Lower leg skin (tissue), 4 donors: ENCODE results near the gene HEATR9. TPM values are rescaled to one million over a fixed set of nuclear protein-coding genes. Genes with fewer than 3 reads are reported as not detected.

Experiments used
- DNase-seq, 2 donors: peaks; one replicate each; pipeline ENCODE4 v3.0.0-alpha.2; 2019; ENCODE audit warnings: low spot score in 2 of 2
- H3K4me3 ChIP-seq: fragments of 200-600 bp; sonication (generic); 2 replicates; pipeline ENCODE4 v1.5.1; 2017; ENCODE audit warnings: mild to moderate bottlenecking, low read depth; ENCODE audit not compliant: poor library complexity, severe bottlenecking
- CTCF ChIP-seq, 3 donors: fragments of 450-650 bp; IDR thresholded peaks; one replicate each; pipeline ENCODE4 v1.5.1; 2016; ENCODE audit warnings: antibody characterized with exemption in 3 of 3, mild to moderate bottlenecking in 3 of 3, moderate library complexity in 2 of 3
- POLR2A ChIP-seq, 2 donors: fragments of 450-650 bp; IDR thresholded peaks; one replicate each; pipeline ENCODE4 v1.6.1; 2016 to 2017; ENCODE audit warnings: antibody characterized with exemption in 2 of 2, mild to moderate bottlenecking in 1 of 2, moderate library complexity in 1 of 2
- WGBS, 2 donors: methylation state at CpG; one replicate each; pipeline ENCODE4 v1.1.5; 2018; 5-methylcytosine and 5-hydroxymethylcytosine counted together
- intact Hi-C: fragments of 100-400 bp; cut with DNase I; formaldehyde crosslinking; loops from one replicate; pipeline ENCODE4 v1.15.0; 2023; ENCODE audit warnings: low total_unique reads
- total RNA-seq, 4 donors: library from RNA; depleted of rRNA; stranded (reverse); fragments of >200 nt; gene quantifications; one replicate each; pipeline ENCODE4 v1.1.0, GENCODE V29; 2016

The HEATR9 gene
- total RNA-seq, 4 donors from 2014 or later: not detected

- no peak for DNase-seq
- intact Hi-C loops: no loop called here
- no peak for TF ChIP-seq CTCF (IDR thresholded peaks at IDR 0.05)
- no peak for TF ChIP-seq POLR2A (IDR thresholded peaks at IDR 0.05)
- H3K4me3 ChIP-seq: no peak overlapping the region
- 26 to 33% methylated on average over 19 of the region's 19 CpGs for WGBS, 2 donors
Measured at GRCh38 chr17:35808240-35808961, 60.3 kb downstream of the HEATR9 start.

- DNase-seq: no peak
- 83 to 87% methylated on average over 7 of the region's 7 CpGs for WGBS, 2 donors
- intact Hi-C loops: loop anchor here (2.0 kb wide), 1 partner anchor 43 kb away; no protein-coding TSS in a partner anchor
- no peak overlapping the region for H3K4me3 ChIP-seq
- TF ChIP-seq POLR2A (IDR thresholded peaks at IDR 0.05) (no peak), CTCF (IDR thresholded peaks at IDR 0.05) (no peak)
Measured at GRCh38 chr17:35807371-35808144, 61.1 kb downstream of the HEATR9 start.

Other genes with a start within 250 kb of the HEATR9 start
- gene RASL10B, start 137.3 kb downstream of the HEATR9 start, total RNA-seq: 1 to 10 TPM in 3 of 4 donors, under 1 TPM in 1; 0.66 to 2.4 (median 1.5) TPM
- gene GAS2L2, start 115.7 kb downstream of the HEATR9 start, total RNA-seq: under 1 TPM in 1 of 4 donors, not detected in 3; 0.93 TPM
- gene C17orf50, start 108.0 kb downstream of the HEATR9 start, total RNA-seq: not detected
- gene MMP28, start 73.2 kb downstream of the HEATR9 start, total RNA-seq: 100 to 1,000 TPM in 1 of 4 donors, 10 to 100 TPM in 3; 62.5 to 115 (median 79.1) TPM
- gene TAF15, start 59.4 kb downstream of the HEATR9 start, total RNA-seq: 10 to 100 TPM; 39.0 to 79.0 (median 60.0) TPM
- 1 to 10 TPM in 3 of 4 donors, under 1 TPM in 1; 0.91 to 2.2 (median 1.2) TPM for gene CCL5, start 11.5 kb upstream of the HEATR9 start, total RNA-seq
- gene RDM1, start 61.9 kb upstream of the HEATR9 start, total RNA-seq: not detected
- not detected for gene LYZL6, start 74.8 kb upstream of the HEATR9 start, total RNA-seq
- gene CCL16, start 112.6 kb upstream of the HEATR9 start, total RNA-seq: under 1 TPM in 1 of 4 donors, not detected in 3; 0.39 TPM
- 10 to 100 TPM in 3 of 4 donors, 1 to 10 TPM in 1; 3.5 to 28.2 (median 17.3) TPM for gene CCL14, start 117.8 kb upstream of the HEATR9 start, total RNA-seq
- gene CCL15, start 132.7 kb upstream of the HEATR9 start, total RNA-seq: not detected
- 10 to 100 TPM in 1 of 4 donors, 1 to 10 TPM in 1, under 1 TPM in 1, not detected in 1; 0.95 to 11.2 (median 3.9) TPM for gene CCL23, start 149.1 kb upstream of the HEATR9 start, total RNA-seq
- gene CCL18, start 195.4 kb upstream of the HEATR9 start, total RNA-seq: under 1 TPM in 1 of 4 donors, not detected in 3; 0.19 TPM
- gene CCL3, start 221.3 kb upstream of the HEATR9 start, total RNA-seq: 1 to 10 TPM in 1 of 4 donors, under 1 TPM in 1, not detected in 2; 0.79 to 2.9 TPM
- under 1 TPM in 3 of 4 donors, not detected in 1; 0.29 to 0.76 (median 0.61) TPM for gene CCL4, start 234.9 kb upstream of the HEATR9 start, total RNA-seq